Mucosa of gallbladder (tissue), 1 donor: ENCODE results near the gene ASIC1. TPM values are rescaled to one million over a fixed set of nuclear protein-coding genes. Genes with fewer than 3 reads are reported as not detected.

Source experiments
- DNase-seq: peaks from one replicate; pipeline ENCODE4 v3.0.0-alpha.2; 2020; ENCODE audit warnings: low spot score
- total RNA-seq: library from RNA; stranded (reverse); gene quantifications from one replicate; pipeline ENCODE4 v1.2.1, GENCODE V29; 2021
- donor health status: DM: no; HTN: no; CAD: no.

Gene ASIC1
- total RNA-seq, 1 donor from 2014 or later = 4.1 TPM

DNA sequence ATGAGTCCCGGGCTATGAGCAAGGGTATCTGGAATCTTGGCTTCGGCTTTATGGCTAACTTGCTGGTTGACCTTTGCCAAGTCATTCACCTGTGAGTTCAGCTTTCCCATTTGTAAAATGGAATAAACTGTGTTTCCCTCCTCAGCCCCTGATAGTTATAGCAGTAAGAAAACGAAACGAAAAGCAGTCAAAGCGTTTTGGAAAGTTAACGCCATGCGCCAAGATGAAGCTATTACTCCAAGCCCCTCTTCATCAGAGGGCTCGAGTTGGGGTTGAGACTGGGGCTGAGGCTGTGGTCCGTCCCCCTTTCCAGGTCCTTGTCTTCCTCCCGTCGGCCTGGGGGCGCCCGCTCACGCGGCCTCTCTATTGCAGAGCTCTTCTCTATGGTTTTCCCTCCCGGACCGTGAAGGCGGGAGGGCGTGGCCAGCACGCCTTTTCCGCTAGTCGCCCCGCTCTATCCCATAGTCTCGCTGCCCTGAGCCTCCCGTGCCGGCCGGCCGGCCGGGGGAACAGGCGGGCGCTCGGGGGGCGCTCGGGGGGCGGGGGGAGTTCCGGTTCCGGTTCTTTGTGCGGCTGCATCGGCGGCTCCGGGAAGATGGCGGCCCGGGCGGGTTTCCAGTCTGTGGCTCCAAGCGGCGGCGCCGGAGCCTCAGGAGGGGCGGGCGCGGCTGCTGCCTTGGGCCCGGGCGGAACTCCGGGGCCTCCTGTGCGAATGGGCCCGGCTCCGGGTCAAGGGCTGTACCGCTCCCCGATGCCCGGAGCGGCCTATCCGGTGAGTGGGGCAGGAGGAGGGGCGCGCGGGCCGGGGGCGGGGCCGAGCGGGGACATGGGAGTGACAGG is 27.6 kb downstream of the ASIC1 start, which contains the start of gene SMARCD1:
Gene SMARCD1, plus strand, starts transcription at position 568 of the 840 bp plus-strand sequence. Its CDS starts 28 bp downstream, at position 596.
- peak; percentile 90 for DNase-seq

DNA sequence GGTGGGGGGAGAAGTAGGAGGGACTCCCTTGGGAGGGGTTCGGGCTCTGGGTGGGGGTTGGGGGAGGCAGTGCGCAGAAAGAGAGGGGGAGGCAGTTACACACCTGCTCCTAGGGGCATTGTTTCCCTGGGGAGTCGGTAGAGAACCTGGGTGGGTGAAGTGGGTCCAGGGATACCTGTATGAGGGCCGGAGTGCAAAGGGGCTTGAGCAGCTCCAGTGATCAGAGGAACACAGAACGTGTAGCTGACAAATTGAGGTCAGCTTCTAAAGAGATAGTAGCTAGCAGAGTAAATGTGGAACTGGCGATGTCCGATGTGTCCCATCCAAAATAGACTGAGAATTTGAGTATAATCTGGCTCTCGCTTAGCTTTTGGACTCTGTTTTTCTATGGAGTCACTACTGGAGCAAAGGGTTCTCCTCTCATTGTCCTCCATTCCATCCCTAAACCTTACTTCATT is 28.2 kb downstream of the ASIC1 start:
- no peak for DNase-seq

DNA sequence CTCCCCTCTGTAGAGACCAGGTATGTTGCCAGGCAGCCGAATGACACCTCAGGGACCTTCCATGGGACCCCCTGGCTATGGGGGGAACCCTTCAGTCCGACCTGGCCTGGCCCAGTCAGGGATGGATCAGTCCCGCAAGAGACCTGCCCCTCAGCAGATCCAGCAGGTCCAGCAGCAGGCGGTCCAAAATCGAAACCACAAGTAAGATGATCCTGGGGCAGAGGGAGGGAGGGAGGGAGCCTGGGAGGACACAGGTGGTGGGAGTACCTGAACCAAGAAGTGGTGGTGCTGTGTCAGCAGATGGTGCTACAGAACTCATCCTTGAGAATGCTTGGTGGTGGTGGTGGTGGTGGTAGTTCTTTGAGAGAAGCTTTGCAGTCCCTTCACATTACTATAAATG is 28.8 kb downstream of the ASIC1 start:
- no peak for DNase-seq

DNA sequence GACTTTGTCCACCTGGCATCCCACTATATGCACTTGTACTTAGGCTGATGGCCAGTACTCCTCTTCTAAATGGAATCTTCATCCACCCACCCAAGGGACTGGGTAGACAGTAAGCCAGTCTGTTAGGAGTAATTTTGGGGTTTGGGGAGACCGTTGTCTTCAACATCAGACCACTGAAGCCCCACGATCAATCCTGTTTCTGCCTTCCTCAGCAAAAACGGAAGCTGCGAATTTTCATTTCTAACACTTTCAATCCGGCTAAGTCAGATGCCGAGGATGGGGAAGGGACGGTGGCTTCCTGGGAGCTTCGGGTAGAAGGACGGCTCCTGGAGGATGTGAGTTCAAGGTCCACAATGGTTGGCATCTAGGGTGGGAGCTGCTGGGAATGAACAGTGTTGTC is 29.8 kb downstream of the ASIC1 start:
- no peak for DNase-seq

DNA sequence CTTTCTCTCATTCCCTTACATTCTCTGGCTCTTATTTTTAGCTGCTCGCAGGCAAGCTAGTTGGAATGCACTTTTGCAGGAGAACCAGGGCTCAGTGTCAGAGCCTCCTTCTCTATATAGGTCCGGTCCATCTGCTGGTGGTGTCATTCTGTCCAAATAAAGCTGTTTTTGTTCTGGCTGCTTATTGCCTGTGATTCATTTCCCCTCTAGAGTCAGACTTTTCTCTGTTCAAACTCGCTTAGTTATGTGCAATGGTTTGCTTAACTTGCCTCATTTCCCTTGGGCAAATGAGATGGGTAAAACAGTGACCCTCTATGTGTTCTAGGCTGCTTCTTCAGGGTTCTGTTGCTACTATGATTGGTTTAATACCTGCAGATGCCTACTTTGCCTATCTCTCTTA is 30.6 kb downstream of the ASIC1 start:
- no peak for DNase-seq

DNA sequence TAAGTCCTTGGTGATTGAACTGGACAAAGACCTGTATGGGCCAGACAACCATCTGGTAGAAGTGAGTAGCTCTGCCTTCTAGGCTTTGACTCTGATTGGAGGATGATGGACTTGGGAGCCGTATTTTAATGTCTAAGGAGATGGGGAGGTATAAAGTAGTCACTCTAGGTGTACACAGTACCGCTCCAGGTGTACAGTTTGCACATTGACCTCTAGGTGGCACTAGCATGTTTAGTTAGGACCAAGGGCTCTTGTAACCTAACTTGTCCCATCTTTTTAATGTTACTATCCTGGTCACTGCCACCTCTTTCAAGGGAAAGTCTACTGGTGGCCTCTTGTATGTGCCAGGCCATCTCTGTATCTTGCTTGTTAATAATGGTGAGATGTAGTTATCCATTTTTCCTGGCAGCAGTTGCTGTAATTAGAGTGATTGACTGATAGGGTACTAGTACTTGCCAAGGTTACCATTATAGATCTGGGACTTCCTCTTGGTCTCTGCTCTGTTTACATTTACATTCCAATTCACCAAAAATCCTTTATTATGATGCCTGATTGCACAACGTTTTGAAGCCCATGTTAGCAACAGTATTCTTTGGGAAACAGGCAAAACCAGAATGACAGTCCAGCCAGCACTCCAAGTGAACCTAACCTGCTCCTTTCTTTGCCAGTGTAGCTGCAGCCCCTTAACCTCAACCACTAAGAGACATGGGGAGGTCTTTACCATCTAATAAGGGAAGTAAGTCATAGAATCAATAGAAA is 31.4 kb downstream of the ASIC1 start:
- DNase-seq = peak; percentile 59

DNA sequence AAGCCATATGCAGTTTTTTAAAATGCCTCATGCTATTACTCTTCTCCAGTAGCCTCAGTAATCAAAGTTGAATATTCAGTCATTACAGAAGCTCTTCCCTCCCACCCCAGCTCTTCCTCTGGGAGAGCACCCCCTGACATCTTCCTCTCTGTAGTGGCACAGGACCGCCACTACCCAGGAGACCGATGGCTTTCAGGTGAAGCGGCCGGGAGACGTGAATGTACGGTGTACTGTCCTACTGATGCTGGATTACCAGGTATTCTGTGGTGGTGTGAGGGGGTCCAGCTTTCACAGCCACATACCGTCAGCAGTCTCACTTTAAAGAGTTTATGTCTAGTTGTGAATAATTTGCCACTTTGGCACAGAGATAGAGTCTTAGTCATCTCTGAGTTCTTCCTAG is 32.3 kb downstream of the ASIC1 start:
- DNase-seq = no peak

DNA sequence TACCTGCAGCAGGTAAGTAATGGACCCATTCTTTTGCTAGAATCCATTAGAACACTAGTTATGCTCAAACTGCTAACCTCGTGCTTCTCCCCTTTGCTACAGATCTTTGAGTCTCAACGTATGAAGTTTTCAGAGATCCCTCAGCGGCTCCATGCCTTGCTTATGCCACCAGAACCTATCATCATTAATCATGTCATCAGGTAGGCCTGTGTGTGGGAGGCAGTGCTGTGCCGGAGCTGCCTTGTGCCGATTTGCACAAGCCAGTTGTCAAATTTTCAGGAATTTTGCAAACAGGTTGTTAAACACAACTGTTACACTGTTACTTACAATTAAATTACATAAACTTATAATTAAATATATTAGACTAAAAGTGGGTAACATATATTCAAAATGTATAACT is 33.0 kb downstream of the ASIC1 start:
- no peak for DNase-seq

DNA sequence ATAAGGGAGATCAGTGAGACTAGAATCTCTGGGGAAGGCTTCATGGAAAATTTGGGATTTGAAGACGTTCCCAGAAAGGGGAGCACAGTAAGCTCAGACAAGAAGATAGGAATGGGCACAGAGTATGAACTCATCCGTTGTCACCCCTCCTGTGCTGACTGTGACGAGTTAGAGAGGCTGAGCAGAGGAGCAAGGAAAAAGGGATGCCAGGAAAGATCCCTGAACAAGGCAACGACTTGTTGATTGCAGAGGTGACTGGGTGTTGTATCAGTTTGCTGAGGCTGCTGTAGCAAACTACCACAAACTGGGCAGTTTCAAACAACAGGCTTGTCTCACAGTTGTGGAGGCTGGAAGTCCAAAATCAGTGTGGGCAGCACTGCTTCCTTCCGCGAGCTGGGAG is 40.6 kb downstream of the ASIC1 start:
- DNase-seq = no peak

DNA sequence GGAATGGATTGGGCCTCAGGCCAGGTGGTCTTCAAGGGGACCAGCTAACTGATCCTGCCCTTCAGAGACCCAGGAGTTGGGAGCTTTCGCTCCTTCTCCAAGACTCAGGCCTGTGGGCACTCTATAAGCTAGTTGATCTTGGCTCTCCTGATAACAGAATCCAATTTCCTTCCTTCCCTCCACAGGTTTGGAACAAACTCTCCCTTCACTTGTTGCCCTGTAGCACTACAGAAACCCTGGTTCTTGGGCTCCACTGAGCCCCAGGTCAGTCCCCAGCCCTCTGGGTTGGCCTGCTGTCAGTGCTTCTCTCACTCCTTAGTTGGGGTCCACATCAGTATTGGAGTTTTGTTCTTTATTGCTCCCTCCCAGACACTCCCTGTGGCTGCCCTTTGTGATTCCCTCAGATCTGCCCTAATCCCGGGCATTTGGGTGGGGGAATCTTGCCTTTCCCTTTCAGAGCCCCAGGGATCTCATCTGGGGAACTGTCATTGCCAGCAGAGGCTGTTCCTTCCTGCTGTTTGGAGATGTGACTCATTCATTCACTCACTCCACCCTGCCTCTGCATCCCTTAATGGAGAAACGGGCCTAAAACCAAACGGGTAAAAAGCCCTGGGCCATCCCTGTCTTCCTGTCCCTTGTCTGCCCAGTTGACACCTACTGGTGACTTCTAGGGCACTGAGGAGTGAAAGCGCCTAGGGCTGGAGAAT is 42.1 kb downstream of the ASIC1 start:
- no peak for DNase-seq

DNA sequence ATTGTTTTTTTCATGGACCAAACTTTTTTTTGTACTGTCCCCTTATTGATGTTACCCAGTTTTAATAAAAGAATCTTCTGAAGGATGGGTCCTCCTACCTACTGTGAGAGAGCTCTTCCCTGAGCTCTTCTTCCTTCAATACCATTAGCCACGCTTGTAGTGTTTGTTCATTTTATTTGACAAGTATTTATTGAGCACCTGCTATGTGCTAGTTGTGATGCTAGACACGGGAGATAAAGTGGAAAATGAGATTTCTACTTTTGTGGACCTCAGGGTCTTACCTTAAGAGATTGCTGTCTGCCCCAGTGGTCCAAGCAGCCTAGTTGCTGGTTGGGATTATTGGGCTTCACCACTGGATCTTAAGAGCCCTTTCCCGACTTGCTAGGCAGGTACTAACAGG is 43.2 kb downstream of the ASIC1 start:
- DNase-seq = no peak

DNA sequence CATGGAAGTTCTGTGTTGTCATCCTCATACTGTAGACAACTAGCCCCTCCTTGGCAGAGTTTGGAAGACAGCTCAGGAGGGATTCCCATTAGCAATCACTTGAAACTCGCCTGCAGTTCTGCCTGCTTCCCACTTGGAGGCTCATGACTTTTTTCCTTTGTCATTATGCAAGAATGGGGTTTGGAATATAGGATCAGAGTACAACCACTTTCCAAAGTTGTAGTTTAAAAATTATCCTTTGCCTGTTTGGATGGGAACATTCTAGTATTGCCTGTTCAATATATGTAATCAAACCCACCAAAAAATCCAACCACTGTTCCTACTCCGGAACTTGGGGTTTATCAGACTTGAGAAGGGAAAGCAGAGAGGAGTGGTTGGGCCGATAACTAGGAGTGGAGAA is 44.3 kb downstream of the ASIC1 start:
- DNase-seq = no peak

DNA sequence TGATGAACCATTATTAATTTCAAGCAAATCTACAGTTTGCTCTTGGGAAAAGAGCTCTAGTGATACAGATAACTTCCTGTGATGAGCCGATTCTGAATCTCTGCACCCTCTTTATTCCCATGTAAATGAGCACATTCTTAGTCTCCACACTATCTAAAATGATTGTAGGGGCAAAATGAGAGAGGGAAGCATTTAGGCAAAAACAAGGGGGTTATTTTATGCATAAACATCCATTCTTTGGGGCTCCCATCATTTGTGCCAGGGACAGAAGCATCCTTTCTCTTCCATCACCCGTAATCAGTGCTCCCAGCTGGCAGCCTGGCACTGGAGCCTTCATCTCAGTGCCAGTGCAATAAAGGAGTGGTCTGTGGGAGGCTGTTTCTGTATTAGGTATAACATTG is 44.7 kb downstream of the ASIC1 start:
- no peak for DNase-seq

DNA sequence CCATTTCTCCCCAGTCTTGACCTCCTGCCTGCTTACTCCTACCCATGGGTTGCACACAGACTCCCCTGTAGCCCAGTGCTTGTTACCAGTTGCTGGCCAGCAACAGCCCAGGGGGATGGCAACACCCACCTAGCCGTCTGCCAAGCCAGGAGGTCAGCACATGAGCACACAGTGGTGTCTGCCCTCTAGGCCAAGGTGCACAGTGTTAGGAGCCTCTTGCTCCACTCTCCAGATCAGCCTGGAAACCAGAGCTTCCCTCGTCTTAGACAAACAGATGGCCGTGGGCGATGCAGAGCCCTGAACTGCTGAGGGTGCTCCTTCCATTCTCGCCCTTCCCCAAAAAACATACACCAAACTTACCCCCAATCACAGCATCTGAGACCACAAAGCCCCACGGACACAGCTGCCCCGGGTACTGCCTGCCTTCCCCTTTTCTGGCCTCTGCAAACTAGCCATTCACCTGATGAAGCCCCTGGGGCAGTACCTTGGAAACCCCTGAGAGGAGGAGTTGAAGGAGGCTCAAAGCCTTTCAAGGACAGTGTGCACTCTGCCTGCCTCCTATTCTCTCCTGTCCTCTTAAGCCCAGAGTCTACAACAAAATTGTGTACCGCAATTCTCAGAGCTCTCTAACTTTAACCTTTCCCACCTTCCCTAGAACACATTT is 45.4 kb downstream of the ASIC1 start:
- DNase-seq = no peak

DNA sequence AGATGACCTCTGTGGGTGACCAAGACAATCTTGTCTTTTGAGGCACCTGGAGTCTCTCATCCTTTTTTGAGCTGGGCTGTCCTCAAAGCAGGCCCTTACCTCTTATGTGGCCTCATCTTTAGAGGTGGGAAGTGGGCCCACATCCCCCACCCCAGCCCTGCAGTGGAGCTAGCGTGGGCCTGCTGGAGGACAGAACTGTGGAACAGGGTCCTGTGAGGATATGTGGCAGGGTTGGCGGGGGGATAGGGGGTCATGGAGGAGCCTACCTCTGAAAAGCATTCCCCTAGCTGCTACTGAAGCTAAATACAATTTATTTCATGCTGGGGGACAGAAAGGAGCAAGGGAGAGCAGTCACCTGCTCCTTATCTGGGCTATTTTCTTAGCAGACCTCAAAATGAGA is 46.0 kb downstream of the ASIC1 start:
- DNase-seq = no peak

DNA sequence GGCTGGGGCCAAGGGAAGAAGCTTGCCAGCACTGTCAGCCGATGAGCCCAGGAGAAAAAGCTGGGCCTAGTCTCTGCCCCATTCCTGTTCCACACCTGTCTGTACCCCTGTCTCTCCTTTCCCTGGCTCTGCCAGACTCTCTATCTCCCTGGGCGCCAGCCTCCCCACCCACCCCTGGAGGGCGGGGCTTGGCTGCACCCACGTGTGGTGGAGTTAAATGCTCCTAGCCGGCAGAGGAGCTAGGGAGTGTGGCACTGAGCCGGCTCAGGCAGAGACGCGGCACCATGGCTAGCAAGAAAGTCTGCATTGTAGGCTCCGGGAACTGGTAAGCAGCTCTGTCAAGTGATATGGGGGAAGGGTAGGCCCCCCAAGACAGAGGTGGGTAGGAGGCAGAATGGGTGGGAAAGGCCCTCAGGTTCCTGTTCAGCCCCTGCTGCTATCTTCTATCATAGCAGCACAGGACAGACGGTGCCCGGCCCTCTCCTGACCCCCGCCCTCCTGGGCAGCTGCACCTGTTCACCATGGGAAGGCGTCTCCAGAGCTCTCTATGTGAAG is 46.4 kb downstream of the ASIC1 start, which contains the start of gene GPD1:
Gene GPD1, plus strand, starts transcription at position 242 of the 555 bp plus-strand sequence. Its CDS starts 43 bp downstream, at position 285.
- peak; percentile 72 for DNase-seq

DNA sequence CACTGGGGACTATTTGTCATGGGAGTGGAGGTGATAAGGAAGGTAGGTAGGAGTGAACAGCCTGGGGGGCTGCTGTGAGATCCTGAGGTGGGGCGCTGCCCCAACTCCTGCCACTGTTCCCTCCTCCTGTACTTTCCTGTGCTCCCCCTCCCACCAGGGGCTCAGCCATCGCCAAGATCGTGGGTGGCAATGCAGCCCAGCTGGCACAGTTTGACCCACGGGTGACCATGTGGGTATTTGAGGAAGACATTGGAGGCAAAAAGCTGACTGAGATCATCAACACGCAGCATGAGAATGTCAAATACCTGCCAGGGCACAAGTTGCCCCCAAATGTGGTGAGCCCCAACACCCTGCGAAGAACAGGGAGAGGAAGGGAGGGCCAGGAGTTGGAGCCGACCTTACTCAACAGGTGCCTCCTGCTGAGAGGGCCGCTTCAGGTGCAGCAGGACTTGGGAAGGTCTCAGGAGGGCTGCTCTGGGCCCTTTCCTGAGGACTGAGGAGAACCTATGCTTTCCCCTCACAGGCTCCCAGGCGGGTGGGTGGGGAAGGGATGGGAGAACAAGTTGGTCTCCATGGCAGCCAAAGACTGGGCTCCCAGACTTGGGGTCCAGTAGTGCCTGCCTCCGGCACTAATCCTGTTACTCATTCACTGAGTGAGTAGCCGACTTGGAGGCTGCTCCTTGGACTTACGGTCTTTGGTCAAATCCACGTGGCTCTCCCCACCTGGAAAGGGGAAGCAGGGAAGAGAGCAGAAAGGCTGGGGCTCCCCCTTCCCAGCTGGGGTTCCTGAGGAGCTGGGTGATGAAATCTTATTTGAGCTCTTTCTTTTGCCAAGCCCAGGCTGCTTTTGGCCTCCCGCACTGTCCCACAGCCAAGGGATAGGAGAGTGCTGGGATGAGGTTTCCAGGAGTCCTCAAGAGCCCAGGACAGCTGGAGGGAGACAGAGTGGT is 47.3 kb downstream of the ASIC1 start:
- peak; percentile 37 for DNase-seq

DNA sequence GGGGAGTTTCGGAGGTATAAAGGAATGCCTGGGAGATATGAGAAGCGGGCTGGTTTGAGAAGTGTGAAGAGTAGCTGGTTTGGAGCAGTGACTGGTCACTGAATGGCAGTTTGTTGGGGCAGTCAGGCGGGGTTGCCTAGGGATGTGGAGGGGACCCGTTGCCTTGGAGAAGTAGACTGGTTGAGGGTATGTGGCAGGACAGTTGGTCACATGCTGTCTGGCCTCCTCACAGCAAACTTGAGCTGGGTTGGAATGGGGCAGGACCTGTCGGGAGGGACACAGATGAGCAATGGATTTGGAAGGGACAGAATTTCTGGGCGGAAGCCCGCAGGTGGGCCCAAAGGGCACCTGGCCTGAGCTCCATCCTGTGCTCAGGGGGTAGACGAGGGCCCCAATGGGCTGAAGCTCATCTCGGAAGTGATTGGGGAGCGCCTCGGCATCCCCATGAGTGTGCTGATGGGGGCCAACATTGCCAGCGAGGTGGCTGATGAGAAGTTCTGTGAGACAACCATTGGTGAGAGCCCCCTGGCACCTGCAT is 48.6 kb downstream of the ASIC1 start:
- no peak for DNase-seq

DNA sequence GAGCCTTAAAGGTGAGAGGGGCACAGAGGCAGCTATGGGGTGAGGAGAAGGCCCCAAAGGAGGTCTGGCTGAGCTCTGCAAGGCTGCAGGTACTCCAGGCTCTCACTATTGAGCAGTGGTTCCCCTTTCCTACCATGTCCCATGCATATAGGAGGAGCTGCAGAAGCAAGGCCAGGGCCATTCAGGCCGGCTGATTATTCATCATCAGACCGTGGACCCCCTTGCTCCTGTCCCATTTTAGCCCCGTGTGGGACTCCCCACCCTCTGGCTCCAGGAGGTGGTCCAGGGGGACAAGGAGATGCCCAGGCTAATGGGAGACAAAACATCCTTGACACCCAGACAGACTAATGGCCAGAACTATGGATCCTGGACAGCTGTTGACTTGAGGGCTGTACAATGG is 49.5 kb downstream of the ASIC1 start:
- DNase-seq = no peak
